GM19035 (cell line): Measurements from ENCODE around the gene FAM120B.
"Not testable (repeated sequence)": the region's sequence is repeated elsewhere in the genome, so short reads cannot be mapped to it uniquely, and the experiment has no call there.

Source experiments
- ATAC-seq: cut with Tn5 transposase; IDR thresholded peaks from one replicate; pipeline ENCODE4 v1.9.1; 2021; ENCODE audit not compliant: unreplicated experiment

Gene FAM120B

GRCh38 chr6:170355190-170355589 lies 48.6 kb downstream of the FAM120B start:
- ATAC-seq: not testable (repeated sequence)

GRCh38 chr6:170355661-170356060 lies 49.1 kb downstream of the FAM120B start:
- ATAC-seq: no peak

- no peak for ATAC-seq
These were observed 51.3 kb downstream of the FAM120B start for GRCh38 chr6:170357812-170358211.

GRCh38 chr6:170358496-170358895 lies 51.9 kb downstream of the FAM120B start:
- ATAC-seq: no peak

- ATAC-seq: no peak
These were observed 53.9 kb downstream of the FAM120B start for GRCh38 chr6:170360476-170360875.

- no peak for ATAC-seq
These were observed 54.8 kb downstream of the FAM120B start for GRCh38 chr6:170361335-170361734.

- ATAC-seq: no peak
These were observed 55.6 kb downstream of the FAM120B start for GRCh38 chr6:170362121-170362520.

- no peak for ATAC-seq
These were observed 56.7 kb downstream of the FAM120B start for GRCh38 chr6:170363255-170363654.

GRCh38 chr6:170365121-170365520 lies 58.6 kb downstream of the FAM120B start:
- no peak for ATAC-seq

GRCh38 chr6:170365593-170365992 lies 59.0 kb downstream of the FAM120B start:
- no peak for ATAC-seq

GRCh38 chr6:170366248-170366960 lies 59.8 kb downstream of the FAM120B start:
- no peak for ATAC-seq

- ATAC-seq: no peak
These were observed 60.7 kb downstream of the FAM120B start for GRCh38 chr6:170367241-170367640.

GRCh38 chr6:170368544-170368943 lies 62.0 kb downstream of the FAM120B start:
- ATAC-seq: no peak

- ATAC-seq: no peak
These were observed 62.8 kb downstream of the FAM120B start for GRCh38 chr6:170369403-170369802.

GRCh38 chr6:170370416-170370815 lies 63.9 kb downstream of the FAM120B start:
- ATAC-seq: peak; percentile 72

GRCh38 chr6:170371080-170371479 lies 64.5 kb downstream of the FAM120B start:
- no peak for ATAC-seq

GRCh38 chr6:170371588-170371987 lies 65.0 kb downstream of the FAM120B start:
- no peak for ATAC-seq

- no peak for ATAC-seq
These were observed 66.1 kb downstream of the FAM120B start for GRCh38 chr6:170372380-170373325.

GRCh38 chr6:170374571-170375444 lies 68.2 kb downstream of the FAM120B start:
- ATAC-seq: no peak

- no peak for ATAC-seq
These were observed 69.1 kb downstream of the FAM120B start for GRCh38 chr6:170375661-170376060.
